Neuronal stem cell (in vitro differentiated cells): ENCODE data around the gene JUN.

Experiments used
- DNase-seq: peaks from one replicate; pipeline ENCODE4 v3.0.0-alpha.2; 2013; ENCODE audit warnings: low spot score
- H2AFZ ChIP-seq: one replicate; pipeline ENCODE4 v1.6.1; 2013; ENCODE audit warnings: mild to moderate bottlenecking, low read length, inconsistent platforms
- H2AK5ac ChIP-seq: 2 replicates; pipeline ENCODE4 v1.6.1; 2013; ENCODE audit warnings: low read depth, mild to moderate bottlenecking, inconsistent platforms, low read length, moderate library complexity, mixed read lengths
- H2BK120ac ChIP-seq: 2 replicates; pipeline ENCODE4 v1.6.1; 2013; ENCODE audit warnings: low read depth, mild to moderate bottlenecking, inconsistent platforms, low read length, moderate library complexity, mixed read lengths
- H2BK12ac ChIP-seq: one replicate; pipeline ENCODE4 v1.6.1; 2013; ENCODE audit warnings: low read length, inconsistent platforms
- H2BK15ac ChIP-seq: 2 replicates; pipeline ENCODE4 v1.6.1; 2013; ENCODE audit warnings: mild to moderate bottlenecking, low read length, inconsistent platforms, mixed read lengths
- H2BK5ac ChIP-seq: one replicate; pipeline ENCODE4 v1.6.1; 2013; ENCODE audit warnings: inconsistent platforms, mild to moderate bottlenecking, low read length, moderate library complexity
- H3K14ac ChIP-seq: one replicate; pipeline ENCODE4 v1.6.1; 2013; ENCODE audit warnings: low read length, inconsistent platforms
- H3K18ac ChIP-seq: 2 replicates; pipeline ENCODE4 v1.6.1; 2013; ENCODE audit warnings: low read length, inconsistent platforms
- H3K23ac ChIP-seq: 2 replicates; pipeline ENCODE4 v1.6.1; 2013; ENCODE audit warnings: low read depth, mild to moderate bottlenecking, mixed read lengths, low read length, inconsistent platforms; ENCODE audit not compliant: poor library complexity
- H3K27ac ChIP-seq: replicated peaks from 3 replicates; pipeline ENCODE4 v1.5.1; 2013; ENCODE audit warnings: low read length, inconsistent platforms
- H3K27me3 ChIP-seq, 3 experiments: 2 replicates each; pipeline ENCODE4 v1.6.1; 2013; ENCODE audit warnings: low read length in 3 of 3, mild to moderate bottlenecking in 2 of 3, inconsistent platforms in 1 of 3, low read depth in 1 of 3, mixed read lengths in 1 of 3, moderate library complexity in 1 of 3; ENCODE audit not compliant: control insufficient read depth in 3 of 3, insufficient read depth in 3 of 3
- H3K36me3 ChIP-seq, 2 donors: replicated peaks in 1 of 2; 2 replicates each; pipeline ENCODE4 v1.6.1; 2013; ENCODE audit warnings: low read length in 2 of 2; ENCODE audit not compliant: control insufficient read depth in 2 of 2, insufficient read depth in 2 of 2
- H3K4ac ChIP-seq: 2 replicates; pipeline ENCODE4 v1.6.1; 2013; ENCODE audit warnings: inconsistent platforms, mild to moderate bottlenecking, low read length, moderate library complexity
- H3K4me1 ChIP-seq, 2 donors: 1 replicate in 1 of 2; 2 replicates in 1 of 2; pipeline ENCODE4 v1.6.1; 2013; ENCODE audit warnings: low read length in 2 of 2, low read depth in 1 of 2; ENCODE audit not compliant: control insufficient read depth in 2 of 2, insufficient read depth in 1 of 2
- H3K4me2 ChIP-seq: one replicate; pipeline ENCODE4 v1.6.1; 2013; ENCODE audit warnings: mild to moderate bottlenecking, low read length, inconsistent platforms; ENCODE audit not compliant: insufficient read depth, poor library complexity, severe bottlenecking
- H3K4me3 ChIP-seq, 2 donors: 2 replicates each; pipeline ENCODE4 v1.5.1; 2013; ENCODE audit warnings: low read length in 2 of 2, mild to moderate bottlenecking in 2 of 2, inconsistent platforms in 1 of 2, moderate library complexity in 1 of 2
- H3K79me1 ChIP-seq: one replicate; pipeline ENCODE4 v1.6.1; 2013; ENCODE audit warnings: low read depth, mild to moderate bottlenecking, inconsistent platforms, low read length, moderate library complexity
- H3K9ac ChIP-seq: one replicate; pipeline ENCODE4 v1.6.1; 2013; ENCODE audit warnings: mild to moderate bottlenecking, low read depth, low read length, inconsistent platforms; ENCODE audit not compliant: poor library complexity
- H3K9me3 ChIP-seq, 2 donors: replicated peaks in 1 of 2; 2 replicates each; pipeline versions ENCODE3 to v1.6.1; 2013; ENCODE audit warnings: low read length in 2 of 2, mild to moderate bottlenecking in 2 of 2, inconsistent platforms in 1 of 2, low read depth in 1 of 2, mixed read lengths in 1 of 2, moderate library complexity in 1 of 2; ENCODE audit not compliant: control insufficient read depth in 2 of 2, insufficient read depth in 1 of 2
- H4K8ac ChIP-seq: one replicate; pipeline ENCODE4 v1.6.1; 2013; ENCODE audit warnings: low read depth, mild to moderate bottlenecking, inconsistent platforms, low read length, moderate library complexity
- H4K91ac ChIP-seq: one replicate; pipeline ENCODE4 v1.6.1; 2013; ENCODE audit warnings: low read length, low read depth, mild to moderate bottlenecking, inconsistent platforms; ENCODE audit not compliant: poor library complexity
- WGBS, 2 donors: extraction: QIAGEN DNeasy Blood & Tissue Kit; methylation state at CpG; one replicate each; pipeline ENCODE4 v1.1.7; 2013; ENCODE audit warnings: missing lambda C conversion rate in 2 of 2, mixed read lengths in 1 of 2; ENCODE audit not compliant: insufficient read length in 2 of 2, insufficient replicate concordance in 1 of 2; ENCODE audit errors: extremely low coverage in 2 of 2; 5-methylcytosine and 5-hydroxymethylcytosine counted together

JUN gene

GRCh38 chr1:58813361-58813760, 29.5 kb upstream of the JUN start:
- Histone ChIP-seq H3K9ac (no peak overlapping the region), H2BK12ac (no peak overlapping the region), H2BK120ac (no peak overlapping the region), H3K4me3 (no peak overlapping the region), H2BK5ac (no peak overlapping the region), H3K18ac (no peak overlapping the region), H3K4me2 (no peak overlapping the region), H4K8ac (no peak overlapping the region), H2AK5ac (no peak overlapping the region), H3K27me3 (peaks cover 0 to 6% (median 5%) of the 10 kb centered on the region in 3 experiments), H3K27ac (no peak overlapping the region), H4K91ac (no peak overlapping the region), H3K4me1 (peaks cover 0 to 4% of the 10 kb centered on the region in 2 donors), H3K23ac (no peak overlapping the region), H3K14ac (no peak overlapping the region), H3K79me1 (no peaks in the 10 kb centered on the region), H3K4ac (no peak overlapping the region), H3K36me3 (no peaks in the 10 kb centered on the region), H3K9me3 (peaks cover 0 to 4% of the 10 kb centered on the region in 2 donors), H2AFZ (no peak overlapping the region), H2BK15ac (no peak overlapping the region)
- no CpG with 5 or more reads among the region's 1 CpG for WGBS, 2 donors
- no peak for DNase-seq

- no peak overlapping the region for H3K23ac ChIP-seq
- peaks cover 0 to 4% of the 10 kb centered on the region in 2 donors for H3K9me3 ChIP-seq
- H3K27ac ChIP-seq = no peak overlapping the region
- no peak overlapping the region for H2BK12ac ChIP-seq
- peaks cover 0 to 10% (median 5%) of the 10 kb centered on the region in 3 experiments for H3K27me3 ChIP-seq
- H3K4me1 ChIP-seq = peaks cover 0 to 4% of the 10 kb centered on the region in 2 donors
- H4K91ac ChIP-seq = no peak overlapping the region
- no peak overlapping the region for H3K14ac ChIP-seq
- no peak overlapping the region for H2AK5ac ChIP-seq
- H3K4me2 ChIP-seq = no peak overlapping the region
- H3K79me1 ChIP-seq = no peaks in the 10 kb centered on the region
- no peak overlapping the region for H3K4me3 ChIP-seq
- no peaks in the 10 kb centered on the region for H3K36me3 ChIP-seq
- DNase-seq = no peak
- no peak overlapping the region for H2BK5ac ChIP-seq
- H2BK15ac ChIP-seq = no peak overlapping the region
- no peak overlapping the region for H3K9ac ChIP-seq
- H2AFZ ChIP-seq = no peak overlapping the region
- WGBS, 2 donors = no CpG with 5 or more reads among the region's 4 CpGs
- no peak overlapping the region for H3K4ac ChIP-seq
- no peak overlapping the region for H2BK120ac ChIP-seq
- H4K8ac ChIP-seq = no peak overlapping the region
- no peak overlapping the region for H3K18ac ChIP-seq
These were observed 29.1 kb upstream of the JUN start for GRCh38 chr1:58812926-58813325.

GRCh38 chr1:58812468-58812867, 28.6 kb upstream of the JUN start:
- Histone ChIP-seq H3K27me3 (peaks cover 0 to 10% (median 5%) of the 10 kb centered on the region in 3 experiments), H3K36me3 (no peaks in the 10 kb centered on the region), H3K9ac (no peak overlapping the region), H4K91ac (no peak overlapping the region), H4K8ac (no peak overlapping the region), H3K4me1 (peaks cover 0 to 4% of the 10 kb centered on the region in 2 donors), H3K27ac (no peak overlapping the region), H2BK12ac (no peak overlapping the region), H3K9me3 (peaks cover 0 to 4% of the 10 kb centered on the region in 2 donors), H2BK15ac (no peak overlapping the region), H3K79me1 (no peaks in the 10 kb centered on the region), H3K14ac (no peak overlapping the region), H3K18ac (no peak overlapping the region), H3K23ac (no peak overlapping the region), H3K4me3 (no peak overlapping the region), H2BK120ac (no peak overlapping the region), H2AK5ac (no peak overlapping the region), H3K4me2 (no peak overlapping the region), H2AFZ (no peak overlapping the region), H3K4ac (no peak overlapping the region), H2BK5ac (no peak overlapping the region)
- no CpG with 5 or more reads among the region's 3 CpGs for WGBS, 2 donors
- no peak for DNase-seq

GRCh38 chr1:58811303-58811702, 27.5 kb upstream of the JUN start:
- no peak overlapping the region for H2BK120ac ChIP-seq
- H4K8ac ChIP-seq = no peak overlapping the region
- H3K4ac ChIP-seq = no peak overlapping the region
- WGBS, 2 donors = no CpG with 5 or more reads among the region's 2 CpGs
- peaks cover 0 to 4% of the 10 kb centered on the region in 2 donors for H3K9me3 ChIP-seq
- DNase-seq = no peak
- H3K79me1 ChIP-seq = no peaks in the 10 kb centered on the region
- no peak overlapping the region for H2BK5ac ChIP-seq
- H3K4me3 ChIP-seq = no peak overlapping the region
- no peaks in the 10 kb centered on the region for H3K36me3 ChIP-seq
- peaks cover 0 to 10% (median 5%) of the 10 kb centered on the region in 3 experiments for H3K27me3 ChIP-seq
- no peak overlapping the region for H3K18ac ChIP-seq
- no peak overlapping the region for H3K27ac ChIP-seq
- H2BK15ac ChIP-seq = no peak overlapping the region
- no peak overlapping the region for H3K4me2 ChIP-seq
- no peak overlapping the region for H2AK5ac ChIP-seq
- no peak overlapping the region for H2BK12ac ChIP-seq
- no peak overlapping the region for H2AFZ ChIP-seq
- peaks cover 0 to 4% of the 10 kb centered on the region in 2 donors for H3K4me1 ChIP-seq
- no peak overlapping the region for H3K14ac ChIP-seq
- H3K9ac ChIP-seq = no peak overlapping the region
- H4K91ac ChIP-seq = no peak overlapping the region
- no peak overlapping the region for H3K23ac ChIP-seq
